ENCODE measurements around the gene ANAPC15. TPM values are rescaled to one million over a fixed set of nuclear protein-coding genes. Genes with fewer than 3 reads are reported as not detected.

Gene ANAPC15
- polyA plus RNA-seq, 1 of the 3 experiments (the other 2 are of a cell fraction) = 92.3 TPM

GRCh38 chr11:72102631-72102945, 9.9 kb downstream of the ANAPC15 start (continued):
- TF ChIP-seq RXRA (IDR thresholded peaks at IDR 0.05; ENCODE audit: borderline replicate concordance, low read depth) = no peak
- no peak for TF ChIP-seq TAF1 (IDR thresholded peaks at IDR 0.05; ENCODE audit: borderline replicate concordance, low read depth, low read length)
- TF ChIP-seq ZBTB33 (IDR thresholded peaks at IDR 0.05; ENCODE audit: borderline replicate concordance, low read depth) = no peak
- no peak for TF ChIP-seq JUND (IDR thresholded peaks at IDR 0.05)

- DNase-seq = no peak
- no peaks in the 10 kb centered on the region for H3K27me3 ChIP-seq (ENCODE audit: insufficient read depth)
- no peak overlapping the region for H2AFZ ChIP-seq (ENCODE audit: low read depth)
- H3K4me2 ChIP-seq = peak overlapping the region; percentile 96
- H3K9ac ChIP-seq = peak overlapping the region; percentile 93
- H3K27ac ChIP-seq (ENCODE audit: low read depth in 2 of 2, low read length in 1 of 2) = peak overlapping the region; percentile 89 to 97; a peak in 3 of 4 replicates
- H3K9me3 ChIP-seq = no peaks in the 10 kb centered on the region
- H3K4me3 ChIP-seq (ENCODE audit: low read depth in 2 of 2, low read length in 1 of 2) = peak overlapping the region; percentile 88 to 89
- peaks cover 9 to 39% of the 10 kb centered on the region in 2 experiments for H3K36me3 ChIP-seq (replicated peaks in 1 of 2; ENCODE audit: control insufficient read depth in 1 of 2, insufficient read depth in 2 of 2, low read length in 1 of 2)
- WGBS (ENCODE audit: low lambda C conversion rate) = 30% methylated on average over 4 of the region's 4 CpGs
- H3K4me1 ChIP-seq (ENCODE audit: control insufficient read depth in 1 of 2, insufficient read depth in 2 of 2, low read depth in 1 of 2, low read length in 1 of 2) = peaks cover 4 to 28% of the 10 kb centered on the region in 2 experiments; a peak in 2 of 4 replicates
- POLR2A ChIA-PET = interaction anchor here (2.3 kb wide), 1 partner anchor 10 kb away, joined by 11 read pairs; the partner anchor contains the start of gene ANAPC15
- H3K9me2 ChIP-seq = no peaks in the 10 kb centered on the region
- TF ChIP-seq RAD21 (IDR thresholded peaks at IDR 0.05; ENCODE audit: low read length) (no peak), SIN3A (IDR thresholded peaks at IDR 0.05; ENCODE audit: borderline replicate concordance, low read depth, low read length) (no peak), EP300 (IDR thresholded peaks at IDR 0.05; ENCODE audit: borderline replicate concordance in 1 of 2, low read depth in 1 of 2, low read length in 1 of 2) (no peak), FOXJ3 (CRISPR knock-in tag; IDR thresholded peaks at IDR 0.05) (no peak), GABPA (IDR thresholded peaks at IDR 0.05; ENCODE audit: low read depth) (no peak), TEAD4 (IDR thresholded peaks at IDR 0.05; ENCODE audit: borderline replicate concordance, insufficient read depth) (no peak), CTCF (IDR thresholded peaks at IDR 0.05) (no peak), NRF1 (IDR thresholded peaks at IDR 0.05; ENCODE audit: low read depth, low read length) (no peak), YY1 (IDR thresholded peaks at IDR 0.05; ENCODE audit: low read depth) (no peak), TCF12 (IDR thresholded peaks at IDR 0.05) (no peak), MEF2A (IDR thresholded peaks at IDR 0.05; ENCODE audit: borderline replicate concordance, low read depth) (no peak), RFX5 (IDR thresholded peaks at IDR 0.05; ENCODE audit: low read length) (no peak), JUND (IDR thresholded peaks at IDR 0.05) (no peak), GATA2 (CRISPR knock-in tag; IDR thresholded peaks at IDR 0.05) (no peak), FOSL2 (IDR thresholded peaks at IDR 0.05; ENCODE audit: borderline replicate concordance, low read depth) (no peak), MXI1 (IDR thresholded peaks at IDR 0.05; ENCODE audit: low read depth, low read length) (no peak), IRF3 (IDR thresholded peaks at IDR 0.05; ENCODE audit: low read depth, low read length) (no peak)
- H3K79me2 ChIP-seq (ENCODE audit: insufficient read depth) = peaks cover 42% of the 10 kb centered on the region
- H4K20me1 ChIP-seq (ENCODE audit: insufficient read depth) = no peaks in the 10 kb centered on the region
- peaks cover 9% of the 10 kb centered on the region for H3F3A ChIP-seq (replicated peaks; ENCODE audit: insufficient read depth)
- CTCF ChIA-PET = interaction anchor here (0.6 to 16.4 kb wide), 11 partner anchors 9 to 378 kb away, joined by 3 to 416 read pairs (median 5); partner anchors contain the start of gene CLPB
Measured at GRCh38 chr11:72102162-72102561, 10.3 kb downstream of the ANAPC15 start.
